GM18505 (cell line): ENCODE results near the gene USP32.

Experiments
- ATAC-seq: cut with Tn5 transposase; IDR thresholded peaks from one replicate; pipeline ENCODE4 v1.9.1; 2021; ENCODE audit not compliant: unreplicated experiment
- POLR2A ChIP-seq: IDR thresholded peaks from 4 replicates; pipeline ENCODE4 v1.6.1; 2011; ENCODE audit warnings: borderline replicate concordance; ENCODE audit not compliant: insufficient read depth, insufficient read length; ENCODE audit errors: extremely low read depth

Gene USP32

GRCh38 chr17:60371416-60371815 is 20.5 kb downstream of the USP32 start:
- no peak for TF ChIP-seq POLR2A
- no peak for ATAC-seq

- TF ChIP-seq POLR2A: no peak
- ATAC-seq: no peak
Observed at GRCh38 chr17:60369727-60370126, 22.2 kb downstream of the USP32 start.

- no peak for ATAC-seq
- TF ChIP-seq POLR2A: no peak
Observed at GRCh38 chr17:60363700-60364405, 28.1 kb downstream of the USP32 start.

DNA sequence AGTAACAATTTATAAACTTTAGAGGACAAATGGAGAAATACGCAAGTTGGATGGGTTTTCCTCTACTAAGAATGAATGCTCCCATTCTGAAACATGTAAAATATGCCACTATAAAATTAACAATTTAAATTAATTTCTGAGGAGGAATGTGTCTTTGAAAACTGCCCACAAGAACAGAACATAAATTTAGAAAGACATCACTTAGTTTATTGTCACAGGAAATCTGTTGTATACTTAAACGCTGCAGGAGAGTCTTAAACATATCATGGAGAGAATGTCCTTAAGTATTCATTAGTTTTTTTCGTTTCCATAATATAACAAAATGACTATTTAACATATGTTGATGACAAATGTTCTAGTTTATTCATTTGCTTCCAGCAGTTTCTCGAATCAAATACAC is 29.6 kb downstream of the USP32 start:
- no peak for ATAC-seq
- no peak for TF ChIP-seq POLR2A

DNA sequence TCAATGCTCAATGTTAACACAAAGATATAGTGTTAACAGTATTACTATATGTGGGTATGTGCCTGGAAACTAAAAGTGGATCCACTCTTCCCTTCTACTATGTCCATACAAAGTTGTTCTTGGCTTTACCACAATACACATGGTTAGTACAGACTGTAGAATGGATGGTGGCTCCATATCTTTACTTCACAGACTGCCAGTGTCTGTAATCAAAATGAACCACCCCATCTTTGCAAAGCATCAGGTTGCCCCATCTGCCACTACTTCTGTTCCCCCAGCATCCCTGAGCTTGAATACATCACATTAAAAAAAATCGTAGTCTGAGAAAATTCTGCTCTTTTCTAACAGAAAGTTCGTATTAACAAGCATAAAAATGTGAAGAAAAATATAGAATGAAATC is 30.0 kb downstream of the USP32 start:
- ATAC-seq: no peak
- TF ChIP-seq POLR2A: no peak

GRCh38 chr17:60359415-60359814 is 32.5 kb downstream of the USP32 start:
- TF ChIP-seq POLR2A: no peak
- ATAC-seq: no peak

DNA sequence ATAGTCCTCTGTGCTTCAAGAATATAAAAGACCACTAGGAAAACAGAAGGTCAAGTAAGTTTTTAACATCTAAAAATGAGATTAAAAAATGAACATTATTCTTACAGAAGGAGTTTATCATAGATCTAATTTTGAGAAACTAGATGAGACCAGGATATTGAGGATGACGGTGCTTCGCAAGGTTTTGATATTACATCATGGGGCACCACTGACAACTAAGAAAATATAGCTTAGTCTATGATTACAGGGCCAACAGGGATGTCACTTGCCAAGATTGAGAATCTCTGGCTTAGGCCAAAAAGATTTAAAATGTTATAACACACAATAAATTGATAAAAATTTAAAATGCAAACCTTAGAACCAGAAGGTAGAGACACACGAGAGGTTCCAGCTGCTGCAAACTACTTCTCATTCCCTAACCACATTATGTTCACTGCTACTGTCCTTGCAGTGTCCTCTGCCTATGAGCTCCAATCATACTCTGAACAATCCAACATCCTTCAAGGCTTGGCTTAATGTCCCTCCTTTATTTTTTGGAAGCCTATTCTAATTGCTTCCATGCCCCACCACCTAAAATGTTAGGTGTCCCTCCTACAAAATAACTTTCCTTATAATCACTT is 33.2 kb downstream of the USP32 start:
- TF ChIP-seq POLR2A: no peak
- no peak for ATAC-seq

DNA sequence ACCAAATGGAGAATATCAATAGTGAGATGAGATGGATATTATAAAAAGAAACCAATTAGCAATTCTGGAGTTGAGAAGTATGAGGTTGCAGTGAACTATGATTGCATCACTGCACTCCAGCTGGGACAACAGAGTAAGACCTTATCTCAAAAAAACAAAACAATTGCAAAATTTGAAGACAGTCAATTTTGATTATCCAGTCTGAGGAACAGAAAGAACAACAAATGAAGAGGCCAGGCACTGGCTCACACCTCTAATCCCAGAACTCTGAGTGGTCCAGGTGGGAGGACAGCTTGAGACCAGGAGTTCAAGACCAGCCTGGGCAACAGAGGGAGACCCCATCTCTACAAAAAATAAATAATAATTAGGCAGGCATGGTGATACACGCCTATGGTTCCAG is 35.0 kb downstream of the USP32 start:
- ATAC-seq: no peak

DNA sequence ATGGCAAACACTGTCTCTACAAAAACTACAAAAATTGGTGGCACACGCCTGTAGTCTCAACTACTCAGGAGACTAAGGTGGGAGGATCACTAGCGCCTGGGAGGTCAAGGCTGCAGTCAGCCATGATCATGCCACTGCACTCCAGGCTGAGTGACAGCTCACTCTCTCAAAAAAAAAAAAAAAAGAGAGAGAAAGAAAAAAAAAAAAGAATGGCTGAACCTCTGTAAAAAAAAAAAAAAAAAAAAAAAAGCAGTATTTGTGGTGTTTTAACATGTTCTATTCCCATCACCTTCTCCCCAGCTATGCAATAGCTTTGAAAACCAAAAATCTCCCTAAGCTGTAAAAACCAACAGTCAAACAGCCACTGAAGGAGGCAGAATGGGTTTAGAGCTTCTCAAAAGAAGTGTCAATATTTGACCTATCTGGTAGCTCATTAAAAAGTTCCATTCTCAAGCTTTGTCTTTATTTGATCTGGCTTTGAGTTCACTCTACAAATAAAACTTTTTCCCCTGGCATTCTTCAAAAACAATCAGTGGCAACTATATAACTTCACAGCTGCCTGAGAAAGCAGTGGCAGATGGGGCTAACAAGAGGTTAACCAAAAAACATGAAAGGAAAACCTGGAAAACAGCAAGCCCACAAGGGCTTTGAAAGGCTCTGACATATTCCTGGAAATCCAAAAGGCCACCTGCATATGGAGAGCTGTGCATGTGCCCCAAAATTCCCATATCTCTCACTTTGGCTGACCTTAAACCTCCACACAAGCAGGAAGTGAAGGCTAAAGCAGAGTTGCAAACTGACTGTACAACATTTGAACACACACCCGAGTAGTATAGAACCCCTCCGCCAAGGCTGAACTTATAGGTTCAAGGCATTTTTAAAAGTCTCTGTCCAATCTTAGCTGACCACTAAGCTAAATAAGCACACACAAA is 36.0 kb downstream of the USP32 start:
- ATAC-seq: no peak
- no peak for TF ChIP-seq POLR2A

More for the DNA sequence above, 35.0 kb downstream of the USP32 start:
- TF ChIP-seq POLR2A: no peak

DNA sequence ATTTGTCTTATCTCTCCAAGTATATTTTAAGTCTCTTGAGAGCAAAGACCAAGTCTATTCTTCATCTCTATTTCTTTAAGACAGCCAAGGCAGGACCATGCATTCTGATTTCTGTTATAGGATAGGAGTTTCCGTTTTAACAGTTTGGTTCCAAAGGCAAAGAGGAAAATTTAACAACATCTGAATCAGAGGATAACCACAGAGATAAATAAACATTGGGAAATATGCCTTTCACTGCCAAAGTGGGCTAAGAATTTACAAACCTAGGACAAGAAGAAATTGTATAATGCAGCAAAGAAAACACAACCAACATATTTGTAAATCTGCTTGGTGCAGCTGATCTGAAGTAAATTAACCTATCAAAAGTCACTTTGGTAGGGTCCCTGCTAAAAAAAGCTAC is 37.7 kb downstream of the USP32 start:
- no peak for ATAC-seq
- TF ChIP-seq POLR2A: no peak

- TF ChIP-seq POLR2A: no peak
- ATAC-seq: no peak
Observed at GRCh38 chr17:60353773-60354172, 38.2 kb downstream of the USP32 start.

- ATAC-seq: no peak
- no peak for TF ChIP-seq POLR2A
Observed at GRCh38 chr17:60352569-60352968, 39.4 kb downstream of the USP32 start.

- no peak for ATAC-seq
Observed at GRCh38 chr17:60352071-60352470, 39.9 kb downstream of the USP32 start.

More at GRCh38 chr17:60352071-60352470, 39.9 kb downstream of the USP32 start:
- no peak for TF ChIP-seq POLR2A
